ENCODE data around the gene KDM4B.

DNA sequence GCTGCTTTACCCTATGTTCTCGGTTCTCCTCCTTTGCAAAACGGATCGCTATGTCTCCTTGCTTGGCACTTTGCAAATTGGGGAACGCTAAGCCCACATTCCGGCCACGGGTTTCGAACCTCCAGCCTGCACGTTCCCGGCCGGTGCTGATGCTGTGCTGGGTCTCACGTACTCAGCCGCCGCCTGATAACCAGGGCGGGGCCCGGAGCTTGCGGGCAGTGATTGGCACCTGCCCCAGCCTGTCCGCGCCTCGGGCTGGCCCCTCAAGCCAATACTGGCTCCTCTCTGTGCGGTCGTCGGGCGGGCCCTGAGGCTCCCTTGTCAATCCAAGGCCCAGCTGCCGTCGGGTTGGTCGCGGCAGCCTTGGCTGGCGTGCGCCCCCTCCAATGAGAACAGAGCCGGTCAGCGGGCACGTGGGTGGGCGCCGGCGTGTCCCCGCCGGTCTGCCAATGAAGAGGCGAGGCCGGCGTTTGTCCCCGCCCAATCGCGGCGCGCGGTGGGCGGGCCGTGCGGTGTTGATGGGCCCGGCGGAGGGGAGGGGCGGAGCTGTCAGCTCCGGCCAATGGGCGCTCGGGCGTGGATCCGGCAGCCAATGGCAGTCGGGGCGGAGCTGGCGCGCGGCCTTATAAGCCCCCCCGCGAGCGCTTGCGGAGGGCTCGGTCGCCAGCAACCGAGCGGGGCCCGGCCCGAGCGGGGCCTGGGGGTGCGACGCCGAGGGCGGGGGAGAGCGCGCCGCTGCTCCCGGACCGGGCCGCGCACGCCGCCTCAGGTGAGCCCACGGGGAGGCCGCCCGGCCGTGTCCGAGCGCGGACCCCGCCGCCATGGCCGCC lies at the start of gene KDM4B:
- TF ChIP-seq, protein P1, sequence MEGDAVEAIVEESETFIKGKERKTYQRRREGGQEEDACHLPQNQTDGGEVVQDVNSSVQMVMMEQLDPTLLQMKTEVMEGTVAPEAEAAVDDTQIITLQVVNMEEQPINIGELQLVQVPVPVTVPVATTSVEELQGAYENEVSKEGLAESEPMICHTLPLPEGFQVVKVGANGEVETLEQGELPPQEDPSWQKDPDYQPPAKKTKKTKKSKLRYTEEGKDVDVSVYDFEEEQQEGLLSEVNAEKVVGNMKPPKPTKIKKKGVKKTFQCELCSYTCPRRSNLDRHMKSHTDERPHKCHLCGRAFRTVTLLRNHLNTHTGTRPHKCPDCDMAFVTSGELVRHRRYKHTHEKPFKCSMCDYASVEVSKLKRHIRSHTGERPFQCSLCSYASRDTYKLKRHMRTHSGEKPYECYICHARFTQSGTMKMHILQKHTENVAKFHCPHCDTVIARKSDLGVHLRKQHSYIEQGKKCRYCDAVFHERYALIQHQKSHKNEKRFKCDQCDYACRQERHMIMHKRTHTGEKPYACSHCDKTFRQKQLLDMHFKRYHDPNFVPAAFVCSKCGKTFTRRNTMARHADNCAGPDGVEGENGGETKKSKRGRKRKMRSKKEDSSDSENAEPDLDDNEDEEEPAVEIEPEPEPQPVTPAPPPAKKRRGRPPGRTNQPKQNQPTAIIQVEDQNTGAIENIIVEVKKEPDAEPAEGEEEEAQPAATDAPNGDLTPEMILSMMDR (IDR thresholded peaks at IDR 0.05) = no peak
- TF ChIP-seq POLR2A (IDR thresholded peaks at IDR 0.05) (no peak), POLR2AphosphoS5 (IDR thresholded peaks at IDR 0.05) (peak; percentile 89 to 98 (median 96))
